Mammary epithelial cell (primary cell): ENCODE data around the gene SPRY4.

Experiments
- EZH2 ChIP-seq: IDR thresholded peaks from 2 replicates; pipeline ENCODE4 v1.6.1; 2012; ENCODE audit warnings: low read length, inconsistent platforms, borderline replicate concordance
- TF ChIP-seq, protein P1 (sequence below), 2 donors: IDR thresholded peaks in 1 of 2; conservative IDR thresholded peaks in 1 of 2; 2 replicates each; pipeline ENCODE4 v1.5.1; 2011 to 2012; ENCODE audit warnings: inconsistent platforms in 2 of 2, low read length in 2 of 2, mild to moderate bottlenecking in 2 of 2, control low read depth in 1 of 2, low read depth in 1 of 2; ENCODE audit not compliant: insufficient read depth in 1 of 2; ENCODE audit errors: extremely low read depth in 1 of 2

- TF ChIP-seq, protein P1, sequence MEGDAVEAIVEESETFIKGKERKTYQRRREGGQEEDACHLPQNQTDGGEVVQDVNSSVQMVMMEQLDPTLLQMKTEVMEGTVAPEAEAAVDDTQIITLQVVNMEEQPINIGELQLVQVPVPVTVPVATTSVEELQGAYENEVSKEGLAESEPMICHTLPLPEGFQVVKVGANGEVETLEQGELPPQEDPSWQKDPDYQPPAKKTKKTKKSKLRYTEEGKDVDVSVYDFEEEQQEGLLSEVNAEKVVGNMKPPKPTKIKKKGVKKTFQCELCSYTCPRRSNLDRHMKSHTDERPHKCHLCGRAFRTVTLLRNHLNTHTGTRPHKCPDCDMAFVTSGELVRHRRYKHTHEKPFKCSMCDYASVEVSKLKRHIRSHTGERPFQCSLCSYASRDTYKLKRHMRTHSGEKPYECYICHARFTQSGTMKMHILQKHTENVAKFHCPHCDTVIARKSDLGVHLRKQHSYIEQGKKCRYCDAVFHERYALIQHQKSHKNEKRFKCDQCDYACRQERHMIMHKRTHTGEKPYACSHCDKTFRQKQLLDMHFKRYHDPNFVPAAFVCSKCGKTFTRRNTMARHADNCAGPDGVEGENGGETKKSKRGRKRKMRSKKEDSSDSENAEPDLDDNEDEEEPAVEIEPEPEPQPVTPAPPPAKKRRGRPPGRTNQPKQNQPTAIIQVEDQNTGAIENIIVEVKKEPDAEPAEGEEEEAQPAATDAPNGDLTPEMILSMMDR (conservative IDR thresholded peaks at IDR 0.05 in 1 of 2, IDR thresholded peaks at IDR 0.05 in 1 of 2; ENCODE audit: extremely low read depth in 1 of 2, insufficient read depth in 1 of 2, low read depth in 1 of 2, low read length in 2 of 2), result no peak
- TF ChIP-seq EZH2, result no peak
Measured at GRCh38 chr5:142286111-142286510, 38.7 kb downstream of the SPRY4 start.
